Neutrophil (primary cell): ENCODE measurements around the gene DCC.

Experiments
- H3K27ac ChIP-seq: fragments of 200-600 bp; sonication (generic); 2 replicates; pipeline ENCODE4 v1.5.1; 2016; ENCODE audit warnings: mild to moderate bottlenecking, moderate library complexity
- H3K27me3 ChIP-seq: fragments of 200-600 bp; sonication (generic); 2 replicates; pipeline ENCODE4 v1.6.0; 2016; ENCODE audit warnings: mild to moderate bottlenecking
- H3K36me3 ChIP-seq: fragments of 200-600 bp; sonication (generic); 2 replicates; pipeline ENCODE4 v1.5.1; 2017
- H3K4me1 ChIP-seq, 2 experiments: fragments of 200-600 bp in 1 of 2; sonication (generic) in 1 of 2; 1 replicate in 1 of 2; 2 replicates in 1 of 2; pipeline versions ENCODE4 v1.5.1 to v1.6.1; 2013 to 2016; ENCODE audit warnings: low read depth in 1 of 2, low read length in 1 of 2, mild to moderate bottlenecking in 1 of 2, moderate library complexity in 1 of 2; ENCODE audit not compliant: control insufficient read depth in 1 of 2, insufficient read depth in 1 of 2
- H3K4me3 ChIP-seq, 2 experiments: fragments of 200-600 bp in 1 of 2; sonication (generic) in 1 of 2; 1 replicate in 1 of 2; 2 replicates in 1 of 2; pipeline ENCODE4 v1.5.1; 2013 to 2016; ENCODE audit warnings: low read depth in 1 of 2, low read length in 1 of 2, mild to moderate bottlenecking in 1 of 2, moderate library complexity in 1 of 2
- H3K9me3 ChIP-seq: fragments of 200-600 bp; sonication (generic); 2 replicates; pipeline ENCODE4 v1.5.1; 2016
- CTCF ChIP-seq: fragments of 200-600 bp; sonication (generic); IDR thresholded peaks from 2 replicates; pipeline ENCODE4 v1.5.1; 2016; ENCODE audit warnings: antibody characterized with exemption

The DCC gene

GRCh38 chr18:52766002-52766545 is 426.1 kb downstream of the DCC start:
- H3K27me3 ChIP-seq, result no peaks in the 10 kb centered on the region
- no peaks in the 10 kb centered on the region for H3K36me3 ChIP-seq
- no peak for TF ChIP-seq CTCF
- H3K9me3 ChIP-seq, result no peaks in the 10 kb centered on the region
- H3K4me1 ChIP-seq, result no peaks in the 10 kb centered on the region
- H3K27ac ChIP-seq, result no peak overlapping the region
- no peak overlapping the region for H3K4me3 ChIP-seq

- Histone ChIP-seq H3K4me3 (no peak overlapping the region), H3K4me1 (no peaks in the 10 kb centered on the region), H3K36me3 (no peaks in the 10 kb centered on the region), H3K27me3 (no peaks in the 10 kb centered on the region), H3K27ac (no peak overlapping the region), H3K9me3 (no peaks in the 10 kb centered on the region)
- no peak for TF ChIP-seq CTCF
Observed at GRCh38 chr18:52781113-52781512, 441.1 kb downstream of the DCC start.

GRCh38 chr18:52791321-52791720 is 451.3 kb downstream of the DCC start:
- no peaks in the 10 kb centered on the region for H3K4me1 ChIP-seq
- TF ChIP-seq CTCF, result no peak
- no peak overlapping the region for H3K27ac ChIP-seq
- H3K36me3 ChIP-seq, result no peaks in the 10 kb centered on the region
- H3K9me3 ChIP-seq, result peaks cover 17% of the 10 kb centered on the region
- H3K27me3 ChIP-seq, result no peaks in the 10 kb centered on the region
- no peak overlapping the region for H3K4me3 ChIP-seq

- no peak overlapping the region for H3K27ac ChIP-seq
- no peak overlapping the region for H3K4me3 ChIP-seq
- no peaks in the 10 kb centered on the region for H3K9me3 ChIP-seq
- H3K36me3 ChIP-seq, result no peaks in the 10 kb centered on the region
- no peaks in the 10 kb centered on the region for H3K4me1 ChIP-seq
- no peak for TF ChIP-seq CTCF
- no peaks in the 10 kb centered on the region for H3K27me3 ChIP-seq
Observed at GRCh38 chr18:52812834-52813233, 472.8 kb downstream of the DCC start.

- Histone ChIP-seq H3K9me3 (no peaks in the 10 kb centered on the region), H3K4me1 (no peaks in the 10 kb centered on the region), H3K36me3 (no peaks in the 10 kb centered on the region), H3K27me3 (no peaks in the 10 kb centered on the region), H3K27ac (no peak overlapping the region), H3K4me3 (no peak overlapping the region)
- no peak for TF ChIP-seq CTCF
Observed at GRCh38 chr18:52813635-52814416, 473.8 kb downstream of the DCC start.
